HepG2 (cell line): ENCODE data around the gene ATP13A2. TPM values are rescaled to one million over a fixed set of nuclear protein-coding genes. Genes with fewer than 3 reads are reported as not detected.

Experiments used
- DNMT3B ChIP-seq: conservative IDR thresholded peaks from 2 replicates; pipeline ENCODE4 v1.6.1; 2016; ENCODE audit warnings: missing biosample characterization, control low read depth
- ELF1 ChIP-seq: sonication (generic); formaldehyde crosslinking; IDR thresholded peaks from 2 replicates; pipeline ENCODE4 v1.4.0; 2020; ENCODE audit warnings: missing genetic modification reagents
- KLF15 ChIP-seq: sonication (generic); formaldehyde crosslinking; IDR thresholded peaks from 2 replicates; pipeline ENCODE4 v1.8.1; 2023; ENCODE audit warnings: borderline replicate concordance, mild to moderate bottlenecking, inconsistent platforms, missing genetic modification reagents, mixed read lengths
- RARG ChIP-seq: sonication (generic); formaldehyde crosslinking; IDR thresholded peaks from 2 replicates; pipeline ENCODE4 v1.4.0; 2020; ENCODE audit warnings: low read depth, mild to moderate bottlenecking, missing genetic modification reagents
- SP2 ChIP-seq: sonication (generic); formaldehyde crosslinking; IDR thresholded peaks from 2 replicates; pipeline ENCODE4 v1.5.1; 2020; ENCODE audit warnings: mild to moderate bottlenecking, missing genetic modification reagents
- TBX3 ChIP-seq: fragments of 450-650 bp; IDR thresholded peaks from 2 replicates; pipeline ENCODE4 v1.6.1; 2017; ENCODE audit warnings: antibody characterized with exemption, mild to moderate bottlenecking, inconsistent platforms, borderline replicate concordance
- TMF1 ChIP-seq: sonication (generic); formaldehyde crosslinking; IDR thresholded peaks from 2 replicates; pipeline ENCODE4 v1.8.1; 2022; ENCODE audit warnings: low read depth, missing genetic modification reagents
- ZIK1 ChIP-seq: sonication (generic); formaldehyde crosslinking; IDR thresholded peaks from 2 replicates; pipeline ENCODE4 v1.5.0; 2020; ENCODE audit warnings: mild to moderate bottlenecking, low read depth, missing genetic modification reagents, borderline replicate concordance
- ZNF235 ChIP-seq: sonication (generic); formaldehyde crosslinking; IDR thresholded peaks from 2 replicates; pipeline ENCODE4 v1.8.1; 2023; ENCODE audit warnings: mild to moderate bottlenecking, missing genetic modification reagents, borderline replicate concordance
- ZNF737 ChIP-seq: sonication (generic); formaldehyde crosslinking; IDR thresholded peaks from 2 replicates; pipeline ENCODE4 v1.5.0; 2020; ENCODE audit warnings: missing genetic modification reagents, mild to moderate bottlenecking, borderline replicate concordance
- ZNF792 ChIP-seq: IDR thresholded peaks from 2 replicates; pipeline ENCODE4 v1.6.1; 2016
- polyA plus RNA-seq, 8 experiments: library from polyadenylated mRNA; depleted of rRNA in 3 of 8; stranded (reverse) in 7 of 8; unstranded in 1 of 8; fragments of >200 nt; fragmentation: Illumina TruSeq in 4 of 8; extraction: Trizol in 4 of 8; gene quantifications; 2 replicates each; pipeline versions ENCODE4 v1.2.1 to v1.2.3, GENCODE V29; 2011 to 2016; ENCODE audit warnings: low read depth in 4 of 8, missing spikeins in 1 of 8, mixed read lengths in 1 of 8; ENCODE audit not compliant: insufficient read depth in 1 of 8
- total RNA-seq, 5 experiments: library from RNA; depleted of rRNA; stranded (reverse); fragments of >200 nt; fragmentation: Illumina TruSeq; extraction: Trizol; gene quantifications; 2 replicates each; pipeline ENCODE4 v1.2.3, GENCODE V29; 2016; ENCODE audit warnings: low read depth in 1 of 5
- TF ChIP-seq, protein P1 (sequence below): sonication (generic); formaldehyde crosslinking; IDR thresholded peaks from 2 replicates; pipeline ENCODE4 v1.5.0; 2020; ENCODE audit warnings: mild to moderate bottlenecking, missing genetic modification reagents
- TF ChIP-seq, protein P2 (sequence below): sonication (generic); formaldehyde crosslinking; IDR thresholded peaks from 2 replicates; pipeline ENCODE4 v1.4.0; 2020; ENCODE audit warnings: missing genetic modification reagents
- TF ChIP-seq, protein P3 (sequence below): sonication (generic); formaldehyde crosslinking; IDR thresholded peaks from 2 replicates; pipeline ENCODE4 v1.5.0; 2020; ENCODE audit warnings: missing genetic modification reagents
- TF ChIP-seq, protein P4 (sequence below): IDR thresholded peaks from 2 replicates; pipeline ENCODE4 v1.6.1; 2016; ENCODE audit warnings: missing compliant biosample characterization, missing genetic modification reagents, borderline replicate concordance
- TF ChIP-seq, protein P5 (sequence below): IDR thresholded peaks from 2 replicates; pipeline ENCODE4 v1.6.1; 2012; ENCODE audit warnings: low read length, improper control_type of control experiment
- TF ChIP-seq, protein P6 (sequence below): sonication (generic); formaldehyde crosslinking; IDR thresholded peaks from 2 replicates; pipeline ENCODE4 v1.8.0; 2022; ENCODE audit warnings: mild to moderate bottlenecking, missing genetic modification reagents, moderate library complexity

Gene ATP13A2
- total and polyA plus RNA-seq, 2 of the 13 experiments (the other 11 are each of a cell fraction or from before 2014, with no cell fraction given), result 13.2 to 16.2 TPM

DNA sequence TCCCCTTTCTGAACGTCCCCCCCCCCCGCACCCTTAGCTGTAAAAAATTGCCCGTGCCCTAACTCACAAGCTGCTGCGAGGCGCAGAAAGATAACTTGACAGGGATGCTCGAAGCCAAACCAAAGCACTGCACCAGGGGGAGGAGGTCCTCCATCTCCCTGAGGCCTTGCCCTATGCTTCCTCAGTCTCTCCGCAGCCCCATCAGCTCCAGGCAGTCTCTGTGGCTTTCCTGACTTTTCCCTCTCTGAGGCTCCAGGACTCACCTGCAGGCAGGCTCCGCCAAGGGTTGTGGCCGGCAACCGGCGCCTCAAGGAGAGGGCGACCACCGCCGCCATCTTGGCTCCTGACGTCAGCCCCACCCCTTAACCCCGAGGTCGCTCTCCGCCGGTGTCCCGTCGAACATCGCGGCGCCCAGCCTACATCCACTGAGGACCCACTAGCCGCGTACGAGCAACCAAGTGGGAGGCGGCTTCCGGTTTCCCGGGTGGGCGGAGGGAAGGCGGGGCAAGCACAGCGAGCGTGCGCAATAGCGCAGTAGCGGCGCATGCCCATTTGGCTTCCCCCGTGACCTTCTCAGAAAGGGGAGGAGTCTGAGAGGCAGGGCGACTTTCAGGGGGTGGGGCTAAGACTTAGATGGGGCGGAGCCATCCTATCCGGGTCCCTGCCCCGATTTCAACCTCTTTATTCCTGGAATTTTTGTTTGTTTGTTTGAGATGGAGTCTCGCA lies 42.1 kb upstream of the ATP13A2 start, which contains the start of gene SDHB (continued):
- TF ChIP-seq, protein P1, sequence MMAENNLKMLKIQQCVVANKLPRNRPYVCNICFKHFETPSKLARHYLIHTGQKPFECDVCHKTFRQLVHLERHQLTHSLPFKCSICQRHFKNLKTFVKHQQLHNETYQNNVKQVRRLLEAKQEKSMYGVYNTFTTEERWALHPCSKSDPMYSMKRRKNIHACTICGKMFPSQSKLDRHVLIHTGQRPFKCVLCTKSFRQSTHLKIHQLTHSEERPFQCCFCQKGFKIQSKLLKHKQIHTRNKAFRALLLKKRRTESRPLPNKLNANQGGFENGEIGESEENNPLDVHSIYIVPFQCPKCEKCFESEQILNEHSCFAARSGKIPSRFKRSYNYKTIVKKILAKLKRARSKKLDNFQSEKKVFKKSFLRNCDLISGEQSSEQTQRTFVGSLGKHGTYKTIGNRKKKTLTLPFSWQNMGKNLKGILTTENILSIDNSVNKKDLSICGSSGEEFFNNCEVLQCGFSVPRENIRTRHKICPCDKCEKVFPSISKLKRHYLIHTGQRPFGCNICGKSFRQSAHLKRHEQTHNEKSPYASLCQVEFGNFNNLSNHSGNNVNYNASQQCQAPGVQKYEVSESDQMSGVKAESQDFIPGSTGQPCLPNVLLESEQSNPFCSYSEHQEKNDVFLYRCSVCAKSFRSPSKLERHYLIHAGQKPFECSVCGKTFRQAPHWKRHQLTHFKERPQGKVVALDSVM, result 0 out of 2 replicates have a peak, but pooled peaks have one; percentile 8
- TF ChIP-seq, protein P2, sequence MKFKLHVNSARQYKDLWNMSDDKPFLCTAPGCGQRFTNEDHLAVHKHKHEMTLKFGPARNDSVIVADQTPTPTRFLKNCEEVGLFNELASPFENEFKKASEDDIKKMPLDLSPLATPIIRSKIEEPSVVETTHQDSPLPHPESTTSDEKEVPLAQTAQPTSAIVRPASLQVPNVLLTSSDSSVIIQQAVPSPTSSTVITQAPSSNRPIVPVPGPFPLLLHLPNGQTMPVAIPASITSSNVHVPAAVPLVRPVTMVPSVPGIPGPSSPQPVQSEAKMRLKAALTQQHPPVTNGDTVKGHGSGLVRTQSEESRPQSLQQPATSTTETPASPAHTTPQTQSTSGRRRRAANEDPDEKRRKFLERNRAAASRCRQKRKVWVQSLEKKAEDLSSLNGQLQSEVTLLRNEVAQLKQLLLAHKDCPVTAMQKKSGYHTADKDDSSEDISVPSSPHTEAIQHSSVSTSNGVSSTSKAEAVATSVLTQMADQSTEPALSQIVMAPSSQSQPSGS, result peak; percentile 72
- TF ChIP-seq TBX3 (no peak), ZNF792 (no peak; the same call in 1 of the 2 replicates), TMF1 (CRISPR knock-in tag) (no peak; the same call in 1 of the 2 replicates), RARG (no peak), ZNF235 (CRISPR knock-in tag) (peak; percentile 32; the same call in 1 of the 2 replicates), ZIK1 (CRISPR knock-in tag) (no peak), SP2 (CRISPR knock-in tag) (peak; percentile 59), ELF1 (CRISPR knock-in tag) (peak; percentile 97), KLF15 (CRISPR knock-in tag) (no peak), ZNF737 (CRISPR knock-in tag) (no peak), DNMT3B (CRISPR knock-in tag) (no peak)
- TF ChIP-seq, protein P3, sequence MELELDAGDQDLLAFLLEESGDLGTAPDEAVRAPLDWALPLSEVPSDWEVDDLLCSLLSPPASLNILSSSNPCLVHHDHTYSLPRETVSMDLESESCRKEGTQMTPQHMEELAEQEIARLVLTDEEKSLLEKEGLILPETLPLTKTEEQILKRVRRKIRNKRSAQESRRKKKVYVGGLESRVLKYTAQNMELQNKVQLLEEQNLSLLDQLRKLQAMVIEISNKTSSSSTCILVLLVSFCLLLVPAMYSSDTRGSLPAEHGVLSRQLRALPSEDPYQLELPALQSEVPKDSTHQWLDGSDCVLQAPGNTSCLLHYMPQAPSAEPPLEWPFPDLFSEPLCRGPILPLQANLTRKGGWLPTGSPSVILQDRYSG (CRISPR knock-in tag), result no peak
- TF ChIP-seq, protein P4, sequence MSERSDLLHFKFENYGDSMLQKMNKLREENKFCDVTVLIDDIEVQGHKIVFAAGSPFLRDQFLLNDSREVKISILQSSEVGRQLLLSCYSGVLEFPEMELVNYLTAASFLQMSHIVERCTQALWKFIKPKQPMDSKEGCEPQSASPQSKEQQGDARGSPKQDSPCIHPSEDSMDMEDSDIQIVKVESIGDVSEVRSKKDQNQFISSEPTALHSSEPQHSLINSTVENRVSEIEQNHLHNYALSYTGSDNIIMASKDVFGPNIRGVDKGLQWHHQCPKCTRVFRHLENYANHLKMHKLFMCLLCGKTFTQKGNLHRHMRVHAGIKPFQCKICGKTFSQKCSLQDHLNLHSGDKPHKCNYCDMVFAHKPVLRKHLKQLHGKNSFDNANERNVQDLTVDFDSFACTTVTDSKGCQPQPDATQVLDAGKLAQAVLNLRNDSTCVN (CRISPR knock-in tag), result no peak
- TF ChIP-seq, protein P5, sequence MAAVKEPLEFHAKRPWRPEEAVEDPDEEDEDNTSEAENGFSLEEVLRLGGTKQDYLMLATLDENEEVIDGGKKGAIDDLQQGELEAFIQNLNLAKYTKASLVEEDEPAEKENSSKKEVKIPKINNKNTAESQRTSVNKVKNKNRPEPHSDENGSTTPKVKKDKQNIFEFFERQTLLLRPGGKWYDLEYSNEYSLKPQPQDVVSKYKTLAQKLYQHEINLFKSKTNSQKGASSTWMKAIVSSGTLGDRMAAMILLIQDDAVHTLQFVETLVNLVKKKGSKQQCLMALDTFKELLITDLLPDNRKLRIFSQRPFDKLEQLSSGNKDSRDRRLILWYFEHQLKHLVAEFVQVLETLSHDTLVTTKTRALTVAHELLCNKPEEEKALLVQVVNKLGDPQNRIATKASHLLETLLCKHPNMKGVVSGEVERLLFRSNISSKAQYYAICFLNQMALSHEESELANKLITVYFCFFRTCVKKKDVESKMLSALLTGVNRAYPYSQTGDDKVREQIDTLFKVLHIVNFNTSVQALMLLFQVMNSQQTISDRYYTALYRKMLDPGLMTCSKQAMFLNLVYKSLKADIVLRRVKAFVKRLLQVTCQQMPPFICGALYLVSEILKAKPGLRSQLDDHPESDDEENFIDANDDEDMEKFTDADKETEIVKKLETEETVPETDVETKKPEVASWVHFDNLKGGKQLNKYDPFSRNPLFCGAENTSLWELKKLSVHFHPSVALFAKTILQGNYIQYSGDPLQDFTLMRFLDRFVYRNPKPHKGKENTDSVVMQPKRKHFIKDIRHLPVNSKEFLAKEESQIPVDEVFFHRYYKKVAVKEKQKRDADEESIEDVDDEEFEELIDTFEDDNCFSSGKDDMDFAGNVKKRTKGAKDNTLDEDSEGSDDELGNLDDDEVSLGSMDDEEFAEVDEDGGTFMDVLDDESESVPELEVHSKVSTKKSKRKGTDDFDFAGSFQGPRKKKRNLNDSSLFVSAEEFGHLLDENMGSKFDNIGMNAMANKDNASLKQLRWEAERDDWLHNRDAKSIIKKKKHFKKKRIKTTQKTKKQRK, result no peak
- TF ChIP-seq, protein P6, sequence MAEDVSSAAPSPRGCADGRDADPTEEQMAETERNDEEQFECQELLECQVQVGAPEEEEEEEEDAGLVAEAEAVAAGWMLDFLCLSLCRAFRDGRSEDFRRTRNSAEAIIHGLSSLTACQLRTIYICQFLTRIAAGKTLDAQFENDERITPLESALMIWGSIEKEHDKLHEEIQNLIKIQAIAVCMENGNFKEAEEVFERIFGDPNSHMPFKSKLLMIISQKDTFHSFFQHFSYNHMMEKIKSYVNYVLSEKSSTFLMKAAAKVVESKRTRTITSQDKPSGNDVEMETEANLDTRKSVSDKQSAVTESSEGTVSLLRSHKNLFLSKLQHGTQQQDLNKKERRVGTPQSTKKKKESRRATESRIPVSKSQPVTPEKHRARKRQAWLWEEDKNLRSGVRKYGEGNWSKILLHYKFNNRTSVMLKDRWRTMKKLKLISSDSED (CRISPR knock-in tag), result no peak
